Iris pigment epithelial cell (primary cell): Measurements from ENCODE around the gene SLC41A3.
"Not testable (repeated sequence)": the region's sequence is repeated elsewhere in the genome, so short reads cannot be mapped to it uniquely, and the experiment has no call there.

Experiments used
- DNase-seq: peaks from one replicate; pipeline ENCODE4 v3.0.0-alpha.2; 2011; ENCODE audit warnings: low read depth

Gene SLC41A3

DNA sequence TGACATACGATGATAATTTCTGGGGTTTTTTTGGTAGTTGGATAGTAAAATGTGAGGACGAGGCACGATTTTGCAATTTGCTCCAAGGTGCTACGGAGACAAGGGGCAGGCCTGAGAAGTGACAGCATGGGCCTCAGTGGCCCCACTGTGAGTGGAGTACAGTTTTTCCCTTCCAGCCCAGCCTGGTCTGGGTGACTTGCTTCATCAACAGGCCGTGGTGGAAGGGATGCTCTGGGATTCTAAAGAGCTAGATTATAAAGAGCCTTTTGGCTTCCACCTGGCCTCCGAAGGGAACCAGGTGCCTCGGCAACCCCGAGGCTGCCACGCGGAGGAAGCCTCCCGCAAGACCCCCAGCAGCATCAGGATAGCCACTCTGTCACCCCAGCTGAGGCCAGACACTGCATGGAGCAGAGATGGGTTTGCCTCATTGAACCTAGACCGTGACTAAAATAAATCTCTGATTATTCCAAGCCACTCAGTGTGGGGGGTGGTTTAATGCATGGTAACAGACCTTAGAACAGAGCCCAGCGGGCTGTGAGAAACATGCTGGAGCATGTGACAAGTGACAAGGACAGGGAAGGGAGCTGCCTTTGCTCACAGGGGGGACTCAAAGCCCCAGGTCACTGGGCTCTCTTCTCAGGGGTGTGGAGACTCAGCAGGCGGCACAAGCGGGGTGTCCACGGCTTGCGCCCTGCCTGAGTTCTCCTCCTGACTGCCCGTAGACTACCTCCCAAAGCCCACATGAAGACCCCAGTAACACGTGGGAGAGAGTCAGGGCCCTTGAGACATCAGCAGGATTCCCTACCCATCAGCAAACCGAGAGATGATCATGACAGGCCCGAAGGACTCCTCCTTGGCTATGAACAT, 22.6 kb upstream of the SLC41A3 start:
- no peak for DNase-seq

DNA sequence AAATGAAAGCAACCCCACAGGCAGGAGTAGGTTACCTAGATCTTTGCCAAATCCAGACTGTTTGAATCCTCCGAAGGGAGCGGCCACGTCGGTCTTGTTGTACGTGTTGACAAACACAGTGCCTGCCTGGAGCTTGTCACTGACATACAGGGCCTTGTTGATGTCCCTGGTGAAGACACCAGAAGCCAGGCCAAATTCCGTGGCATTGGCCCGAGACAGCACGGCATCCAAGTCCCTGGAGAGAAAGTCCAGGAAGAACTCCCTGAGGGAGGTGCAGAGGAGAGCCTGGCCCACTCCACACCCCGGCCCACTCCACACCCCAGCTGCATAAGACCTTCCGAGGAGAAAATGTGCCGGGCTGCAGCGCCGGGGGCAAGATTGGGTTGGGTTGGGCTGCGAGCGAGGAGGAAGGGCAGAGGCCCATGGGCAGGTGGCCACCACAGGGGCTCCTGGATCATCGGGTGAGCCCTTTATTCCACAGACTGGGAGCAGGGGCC, 21.8 kb upstream of the SLC41A3 start:
- DNase-seq: no peak

DNA sequence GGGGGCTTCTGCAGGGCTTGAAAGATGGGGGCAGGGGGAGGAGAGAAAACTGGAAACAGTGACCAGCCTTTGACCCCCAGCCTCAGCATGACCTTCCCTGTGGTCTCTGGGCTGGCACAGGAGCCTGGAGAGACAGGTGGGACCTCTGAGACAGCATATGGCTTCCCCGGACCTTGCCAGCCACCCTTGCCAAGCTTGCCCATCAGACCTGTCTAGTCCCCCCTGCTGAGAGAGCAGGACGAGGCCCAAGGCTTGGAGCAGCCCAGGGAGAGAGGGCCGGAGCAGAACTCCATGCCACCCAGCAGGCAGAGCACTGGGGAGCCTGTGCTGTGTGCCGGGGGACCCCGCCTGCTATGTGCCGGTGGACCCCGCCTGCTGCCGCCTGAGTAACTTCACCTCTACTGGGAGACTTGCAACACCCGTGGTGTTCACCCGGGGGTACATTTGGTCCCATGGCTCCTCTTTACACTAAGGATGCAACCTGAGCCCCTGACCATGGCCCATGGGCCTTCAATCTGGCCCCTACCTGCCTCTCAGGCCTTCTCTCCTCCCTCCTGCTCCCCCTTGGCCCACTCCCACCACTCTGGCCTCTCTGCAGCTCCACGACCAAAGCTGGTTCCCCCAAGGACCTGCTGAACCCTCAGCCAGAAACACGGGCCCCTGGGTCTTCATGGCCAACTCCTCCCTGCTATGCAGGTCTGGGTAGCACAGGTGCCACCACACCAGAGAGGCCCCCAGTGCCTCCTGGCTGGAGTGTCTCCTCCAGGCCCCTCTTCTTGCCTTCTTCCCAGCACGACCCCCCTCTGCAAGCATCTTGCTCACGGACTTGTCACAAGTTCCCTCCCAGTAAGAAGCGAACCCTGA, 21.1 kb upstream of the SLC41A3 start:
- no peak for DNase-seq

DNA sequence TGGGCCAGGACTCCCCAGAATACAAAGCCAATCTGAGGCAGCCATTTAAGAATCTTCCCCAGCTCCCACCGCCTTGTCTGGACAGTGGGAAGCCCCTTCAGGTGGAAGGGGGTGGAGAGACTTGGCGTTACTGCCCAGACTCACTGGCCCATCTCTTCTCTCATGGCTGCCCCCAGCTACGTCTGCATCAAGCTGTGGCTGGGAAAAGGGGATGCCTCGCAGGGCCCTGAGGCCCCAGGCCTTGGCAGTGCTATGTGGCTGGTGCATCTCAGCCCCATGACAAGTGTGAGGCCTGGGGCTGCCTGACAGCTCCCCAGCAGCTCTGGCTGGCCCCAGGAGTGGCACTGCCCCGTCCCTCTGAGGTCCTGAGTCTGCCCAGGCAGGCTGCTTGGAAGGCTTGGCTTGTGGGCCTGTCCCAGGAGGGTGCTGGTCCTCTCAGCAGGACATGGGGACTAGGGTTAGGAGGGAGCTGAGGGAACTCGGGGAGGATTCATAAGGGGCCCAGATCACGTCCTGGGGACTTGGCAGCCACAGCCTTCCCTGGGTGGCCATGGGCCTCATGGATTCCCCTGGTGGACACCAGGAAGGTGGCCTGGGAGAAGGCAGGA, 20.2 kb upstream of the SLC41A3 start:
- DNase-seq: no peak

GRCh38 chr3:126103121-126104027, 19.4 kb upstream of the SLC41A3 start:
- DNase-seq: no peak

GRCh38 chr3:126102530-126102951, 18.6 kb upstream of the SLC41A3 start:
- no peak for DNase-seq

GRCh38 chr3:126102011-126102410, 18.1 kb upstream of the SLC41A3 start:
- DNase-seq: no peak

GRCh38 chr3:126101521-126101982, 17.6 kb upstream of the SLC41A3 start:
- no peak for DNase-seq

GRCh38 chr3:126100634-126101301, 16.8 kb upstream of the SLC41A3 start:
- peak; percentile 85 for DNase-seq

DNA sequence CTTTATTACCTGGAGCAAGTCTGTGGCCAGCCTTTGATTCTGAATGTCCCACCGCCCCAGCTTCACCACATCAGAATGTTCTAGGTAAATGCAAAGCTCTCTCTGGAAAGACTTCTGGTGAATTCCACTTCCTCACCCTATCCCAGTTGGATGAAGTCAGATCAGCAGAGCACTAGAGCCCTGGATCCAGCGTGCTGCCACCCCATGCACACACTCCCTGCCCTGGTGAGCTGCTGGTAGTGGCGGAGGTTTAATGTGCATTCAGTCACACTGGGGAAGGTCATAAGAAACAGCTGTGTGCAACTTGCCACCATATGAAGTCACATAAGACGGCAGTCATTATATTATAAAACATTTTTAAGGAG, 16.3 kb upstream of the SLC41A3 start:
- DNase-seq: no peak

DNA sequence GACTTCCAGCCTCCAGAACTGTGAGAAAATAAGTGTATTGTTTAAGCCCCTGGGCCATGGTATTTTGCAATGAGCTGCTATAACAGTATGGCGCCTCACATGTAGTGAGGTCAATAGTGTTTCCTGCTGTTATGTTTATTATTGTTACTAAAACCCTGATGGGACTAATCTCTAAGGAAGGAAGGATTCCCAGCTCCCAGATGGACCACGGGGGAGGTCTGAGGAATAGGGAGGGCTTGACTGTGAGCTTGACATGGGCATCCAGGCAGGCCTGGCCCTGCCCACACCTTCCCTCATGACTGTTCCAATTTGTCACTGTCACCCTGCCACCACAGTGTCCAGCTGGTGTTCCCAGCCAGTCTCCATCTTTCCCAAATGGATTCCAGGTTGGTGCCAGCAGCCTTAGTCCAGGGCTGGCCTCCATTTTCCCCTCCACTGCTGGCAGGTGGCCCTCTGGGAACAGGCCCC, 14.5 kb upstream of the SLC41A3 start:
- DNase-seq: peak; percentile 34

GRCh38 chr3:126097801-126098200, 13.9 kb upstream of the SLC41A3 start:
- DNase-seq: no peak

- not testable (repeated sequence) for DNase-seq
These were observed 12.3 kb upstream of the SLC41A3 start for GRCh38 chr3:126096274-126096673.

DNA sequence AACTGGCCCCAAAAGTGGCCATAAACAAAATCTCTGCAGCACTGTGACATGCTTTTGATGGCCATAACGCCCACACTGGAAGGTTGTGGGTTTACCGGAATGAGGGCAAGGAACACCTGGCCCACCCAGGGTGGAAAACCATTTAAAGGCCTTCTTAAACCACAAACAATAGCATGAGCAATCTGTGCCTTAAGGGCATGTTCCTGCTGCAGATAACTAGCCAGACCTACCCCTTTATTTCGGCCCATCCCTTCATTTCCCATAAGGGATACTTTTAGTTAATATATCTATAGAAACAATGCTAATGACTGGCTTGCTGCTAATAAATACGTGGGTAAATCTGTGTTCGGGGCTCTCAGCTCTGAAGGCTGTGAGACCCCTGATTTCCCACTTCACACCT, 8.2 kb upstream of the SLC41A3 start:
- DNase-seq: not testable (repeated sequence)

GRCh38 chr3:126087552-126088175, 3.7 kb upstream of the SLC41A3 start:
- DNase-seq: no peak

DNA sequence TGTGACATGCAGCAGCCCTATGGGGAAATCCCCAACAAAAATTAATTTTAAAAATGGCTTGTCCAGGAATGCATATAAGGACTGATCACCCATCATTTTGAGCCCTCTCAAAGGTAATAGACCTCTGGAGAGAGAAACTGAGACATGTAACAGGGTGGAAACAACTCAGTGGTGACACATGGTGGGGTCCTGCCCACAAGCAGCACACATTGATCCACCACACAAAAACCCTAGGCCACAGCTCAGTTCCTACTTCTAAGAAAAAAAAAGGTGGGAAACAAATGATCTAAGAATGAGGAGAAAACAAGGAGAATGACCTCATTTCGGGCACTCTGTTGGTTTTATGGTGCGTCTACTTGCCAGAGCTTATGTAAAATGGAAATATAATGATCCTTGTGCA, 1.9 kb upstream of the SLC41A3 start:
- DNase-seq: no peak

- DNase-seq: no peak
These were observed 1.4 kb upstream of the SLC41A3 start for GRCh38 chr3:126085276-126085675.

DNA sequence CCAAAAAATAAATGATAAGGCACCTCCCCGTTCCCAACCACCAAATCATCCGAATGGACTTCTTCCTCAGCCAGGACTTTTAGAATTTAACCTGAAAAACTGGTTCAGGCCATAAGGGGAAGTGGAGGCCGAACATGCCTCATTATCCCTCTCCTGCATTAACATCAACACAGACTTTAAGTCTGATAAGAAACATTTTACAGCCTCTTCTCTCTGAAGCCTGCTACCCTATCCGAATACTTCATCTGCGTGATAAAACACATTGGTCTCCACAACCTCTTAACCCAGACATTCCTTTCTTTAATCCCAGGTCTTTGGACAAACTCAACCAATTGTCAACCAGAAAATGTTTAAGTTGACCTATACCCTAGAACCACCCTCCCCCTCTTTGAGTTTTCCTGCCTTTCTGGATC, 850 bp upstream of the SLC41A3 start:
- DNase-seq: no peak

DNA sequence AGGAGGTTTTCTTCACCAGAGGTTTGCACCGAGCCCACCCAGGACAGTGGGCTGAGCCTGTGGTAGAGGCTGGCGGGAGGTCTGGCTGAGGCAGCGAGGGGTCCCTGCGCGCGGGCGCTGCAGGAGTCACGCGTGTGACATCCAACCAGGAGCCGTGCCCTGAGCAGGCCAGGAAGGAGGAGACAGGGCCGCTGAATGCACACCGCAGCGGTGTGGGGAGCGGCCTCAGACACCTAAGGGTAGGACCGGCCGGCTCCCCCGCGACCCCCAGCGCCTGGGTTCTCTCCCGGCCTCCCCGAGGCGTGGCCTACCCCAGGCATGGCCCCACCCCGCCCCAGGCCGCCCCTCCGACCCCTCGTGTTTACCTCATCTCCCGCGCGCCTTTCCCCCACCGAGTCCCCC, 412 bp downstream of the SLC41A3 start:
- peak; percentile 31 for DNase-seq

DNA sequence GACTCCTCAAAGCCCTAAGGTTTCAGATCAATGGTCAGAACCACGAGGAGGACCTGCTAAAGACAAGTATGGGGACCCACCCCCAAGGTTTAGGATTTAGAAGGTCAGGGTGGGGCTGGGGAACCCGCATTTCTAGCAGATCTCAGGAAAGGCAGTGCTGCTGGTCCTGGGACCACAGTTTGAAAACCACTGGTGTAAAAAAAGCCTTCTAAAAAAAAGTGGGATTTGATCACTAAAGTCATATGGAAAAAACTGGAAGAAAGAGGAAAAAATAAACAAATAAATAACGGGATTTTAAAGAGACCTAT, 832 bp downstream of the SLC41A3 start:
- no peak for DNase-seq
